Epithelial cell of esophagus (primary cell): ENCODE results near the gene RNU6-1.

ENCODE experiments used
- DNase-seq: peaks from one replicate; pipeline ENCODE4 v3.0.0; 2010; ENCODE audit warnings: low read depth
- H3K4me3 ChIP-seq: 2 replicates; pipeline ENCODE4 v1.5.1; 2011; ENCODE audit warnings: mild to moderate bottlenecking, low read length, control low read depth
- TF ChIP-seq, protein P1 (sequence below): IDR thresholded peaks from 2 replicates; pipeline ENCODE4 v1.5.1; 2011; ENCODE audit warnings: low read depth, mild to moderate bottlenecking, low read length, control low read depth, inconsistent platforms; ENCODE audit not compliant: insufficient read depth; ENCODE audit errors: missing control alignments

Gene RNU6-1

DNA sequence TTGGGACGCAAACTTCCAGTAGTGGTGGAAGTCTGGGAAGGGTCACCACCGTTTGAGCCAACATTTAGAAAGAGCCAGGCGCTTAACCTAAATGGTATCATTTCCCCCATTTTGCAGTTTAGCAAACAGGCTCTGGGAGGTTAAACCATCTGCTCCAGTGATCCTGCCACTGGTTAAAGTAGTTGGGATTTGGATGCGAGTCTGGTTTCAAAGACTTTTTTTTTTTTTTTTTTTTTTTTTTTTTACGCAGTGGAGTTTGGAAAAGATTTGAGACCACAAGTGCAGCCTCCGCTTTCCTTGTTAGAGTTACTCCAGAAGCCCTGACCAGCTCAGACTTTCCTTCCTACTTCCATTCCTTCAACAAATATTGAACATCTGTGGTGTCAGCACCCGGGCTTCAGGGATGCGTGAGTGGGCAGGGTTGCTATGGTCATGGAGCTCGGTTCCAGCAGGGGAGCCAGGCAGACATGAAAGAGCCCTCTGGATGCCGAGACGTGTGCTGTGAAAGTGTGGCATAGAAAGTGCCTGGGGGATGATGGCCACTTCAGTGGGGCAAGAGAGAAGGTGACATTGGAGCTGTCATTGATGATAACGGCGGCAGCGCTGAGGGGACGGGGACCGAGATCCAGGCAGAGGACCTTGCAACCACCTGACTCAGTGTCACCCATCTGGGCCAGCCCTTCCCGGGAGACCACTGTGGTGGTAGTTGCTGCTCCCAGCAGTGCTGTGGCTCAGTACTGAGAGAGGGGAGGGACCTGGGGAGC is 1.1 kb upstream of the RNU6-1 start:
- TF ChIP-seq, protein P1, sequence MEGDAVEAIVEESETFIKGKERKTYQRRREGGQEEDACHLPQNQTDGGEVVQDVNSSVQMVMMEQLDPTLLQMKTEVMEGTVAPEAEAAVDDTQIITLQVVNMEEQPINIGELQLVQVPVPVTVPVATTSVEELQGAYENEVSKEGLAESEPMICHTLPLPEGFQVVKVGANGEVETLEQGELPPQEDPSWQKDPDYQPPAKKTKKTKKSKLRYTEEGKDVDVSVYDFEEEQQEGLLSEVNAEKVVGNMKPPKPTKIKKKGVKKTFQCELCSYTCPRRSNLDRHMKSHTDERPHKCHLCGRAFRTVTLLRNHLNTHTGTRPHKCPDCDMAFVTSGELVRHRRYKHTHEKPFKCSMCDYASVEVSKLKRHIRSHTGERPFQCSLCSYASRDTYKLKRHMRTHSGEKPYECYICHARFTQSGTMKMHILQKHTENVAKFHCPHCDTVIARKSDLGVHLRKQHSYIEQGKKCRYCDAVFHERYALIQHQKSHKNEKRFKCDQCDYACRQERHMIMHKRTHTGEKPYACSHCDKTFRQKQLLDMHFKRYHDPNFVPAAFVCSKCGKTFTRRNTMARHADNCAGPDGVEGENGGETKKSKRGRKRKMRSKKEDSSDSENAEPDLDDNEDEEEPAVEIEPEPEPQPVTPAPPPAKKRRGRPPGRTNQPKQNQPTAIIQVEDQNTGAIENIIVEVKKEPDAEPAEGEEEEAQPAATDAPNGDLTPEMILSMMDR = no peak
- no peak for DNase-seq
- H3K4me3 ChIP-seq = peak overlapping the region; percentile 98

DNA sequence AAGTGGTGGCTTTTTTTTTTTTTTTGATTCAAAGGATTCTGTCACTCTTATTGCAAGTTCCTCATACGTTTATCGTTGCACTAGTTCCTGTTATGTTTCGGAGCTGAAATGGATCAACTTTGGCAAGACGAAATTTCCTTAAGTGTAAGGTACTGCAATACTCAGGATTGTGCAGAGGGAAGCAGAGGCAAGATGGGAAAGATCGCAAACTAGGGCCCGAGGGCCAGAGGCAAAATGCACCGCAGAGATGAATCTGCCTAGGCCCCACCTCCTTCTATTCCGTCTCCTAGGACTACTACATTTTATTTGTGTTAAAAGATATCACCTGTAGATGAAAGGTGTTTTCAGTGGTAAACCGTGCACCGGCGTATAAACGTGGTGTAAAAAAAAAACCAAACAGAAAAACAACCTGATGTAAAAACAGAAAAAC is 331 bp downstream of the RNU6-1 start:
- TF ChIP-seq, protein P1 = no peak
- H3K4me3 ChIP-seq = peak overlapping the region; percentile 98
- DNase-seq = peak; percentile 58

DNA sequence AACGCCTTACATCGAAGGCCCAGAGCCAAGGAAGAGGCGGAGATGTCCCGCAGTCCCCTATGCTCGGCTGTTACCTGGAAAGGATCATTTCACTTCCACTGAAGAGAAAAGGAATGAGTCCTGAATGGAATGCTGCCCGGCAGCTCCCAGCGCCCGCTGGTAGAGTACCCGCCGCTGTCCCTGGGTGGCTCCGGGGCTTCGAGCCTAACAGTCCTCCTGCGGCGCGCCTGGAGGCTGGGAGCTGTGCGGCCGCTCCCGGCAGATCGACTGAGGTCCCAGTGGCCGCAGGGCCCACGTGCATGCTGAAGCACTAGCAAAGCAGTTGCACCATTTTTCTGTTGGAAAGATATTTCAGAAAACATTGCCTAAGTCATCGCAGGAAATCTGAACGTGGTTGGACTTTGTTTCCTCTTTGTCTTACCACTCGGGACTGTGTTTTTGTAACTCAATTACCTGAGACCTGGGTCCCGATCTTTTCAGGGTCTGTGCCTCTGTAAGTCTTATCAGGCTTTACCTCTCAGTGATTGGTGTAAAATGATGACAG is 984 bp downstream of the RNU6-1 start:
- peak; percentile 59 for DNase-seq
- H3K4me3 ChIP-seq = peak overlapping the region; percentile 98
- TF ChIP-seq, protein P1 = no peak

DNA sequence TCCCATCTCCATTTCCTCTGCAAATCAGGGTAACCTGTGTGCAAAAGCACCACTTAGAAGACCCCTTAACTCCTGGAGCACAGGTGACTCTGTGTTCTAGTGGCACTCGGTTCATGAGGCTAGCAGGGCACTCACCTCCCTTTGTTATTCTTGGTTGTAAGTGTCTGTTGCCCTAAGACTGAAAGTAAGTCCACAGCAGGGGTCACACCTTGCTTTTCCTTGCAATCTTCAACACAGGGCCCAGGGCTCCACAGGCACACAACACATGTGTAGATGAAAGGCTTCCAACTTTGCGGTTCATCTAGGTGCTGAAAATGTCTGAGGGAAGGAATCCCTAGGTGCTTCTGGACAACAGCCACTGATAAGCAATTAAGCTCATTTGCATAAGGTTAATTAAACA is 2.9 kb downstream of the RNU6-1 start:
- TF ChIP-seq, protein P1 = no peak
- DNase-seq = no peak
- no peak overlapping the region for H3K4me3 ChIP-seq

DNA sequence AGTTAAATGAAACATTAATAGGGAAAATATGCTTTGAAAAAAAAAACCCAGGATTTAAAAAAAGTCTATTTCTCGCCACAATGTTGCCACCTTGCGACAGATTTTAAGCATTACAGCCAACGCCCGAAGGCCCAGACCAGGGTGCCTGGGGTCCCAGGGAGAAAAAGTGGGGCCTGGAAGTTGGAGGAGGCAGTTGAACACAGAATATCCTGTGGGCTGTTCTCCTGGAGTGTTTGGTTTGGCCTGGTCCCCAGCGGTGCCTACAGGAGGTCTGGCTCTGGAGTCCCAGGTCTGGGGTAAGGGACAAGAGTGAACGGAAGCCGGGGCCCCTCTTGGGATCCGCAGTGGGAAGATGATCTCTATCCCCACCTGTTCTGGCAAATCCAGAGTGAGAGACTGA is 3.4 kb downstream of the RNU6-1 start:
- peak overlapping the region; percentile 41 for H3K4me3 ChIP-seq
- peak; percentile 44 for DNase-seq
- TF ChIP-seq, protein P1 = peak; percentile 75

DNA sequence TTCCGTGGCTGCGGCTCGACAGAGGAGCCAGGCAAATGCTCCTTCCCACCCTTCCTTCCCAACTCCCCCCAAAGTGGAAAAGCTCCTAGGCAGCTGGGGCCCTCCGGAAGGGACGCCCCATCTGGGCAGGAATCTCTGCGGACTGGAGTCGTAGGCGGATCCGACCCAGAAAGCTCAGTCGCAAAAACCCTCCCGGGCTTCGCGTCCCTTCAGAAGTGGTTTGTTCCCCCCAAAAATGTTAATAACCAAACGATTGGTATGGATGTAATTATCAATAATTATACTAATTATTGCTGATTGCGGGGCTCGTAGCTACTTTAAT is 3.8 kb downstream of the RNU6-1 start:
- DNase-seq = no peak
- H3K4me3 ChIP-seq = peak overlapping the region; percentile 41
- TF ChIP-seq, protein P1 = no peak
